BJ (cell line): Measurements from ENCODE around the gene C1orf198. TPM values are rescaled to one million over a fixed set of nuclear protein-coding genes. Genes with fewer than 3 reads are reported as not detected.

Experiments used
- CTCF ChIA-PET: fragments of 350-600 bp; formaldehyde crosslinking; extraction: SDS; loops from one replicate; lab custom pipeline; 2021; ENCODE audit warnings: antibody characterized with exemption, inconsistent platforms; lab: Yijun Ruan, JAX
- POLR2A ChIA-PET: fragments of 300-600 bp; sonication (Branson Sonifier 250); formaldehyde crosslinking; extraction: SDS; loops from one replicate; lab custom pipeline; 2021; ENCODE audit warnings: antibody characterized with exemption; lab: Charles Lee
- DNase-seq: peaks from one replicate; pipeline ENCODE4 v3.0.0-alpha.2; 2011; ENCODE audit warnings: low read depth
- H3K27me3 ChIP-seq: 2 replicates; pipeline ENCODE4 v1.6.0; 2011; ENCODE audit warnings: low read length; ENCODE audit not compliant: control insufficient read depth, insufficient read depth
- H3K36me3 ChIP-seq: 2 replicates; pipeline ENCODE4 v1.5.1; 2011; ENCODE audit warnings: low read length; ENCODE audit not compliant: control insufficient read depth, insufficient read depth
- H3K4me3 ChIP-seq: 2 replicates; pipeline ENCODE4 v1.5.1; 2011; ENCODE audit warnings: low read depth, mild to moderate bottlenecking, control low read depth, low read length
- polyA plus RNA-seq: library from polyadenylated mRNA; depleted of rRNA; stranded (reverse); fragments of >200 nt; gene quantifications from 2 replicates; pipeline ENCODE4 v1.2.3, GENCODE V29; 2011
- TF ChIP-seq, protein P1 (sequence below): IDR thresholded peaks from 2 replicates; pipeline ENCODE4 v1.5.1; 2011; ENCODE audit warnings: low read depth, mild to moderate bottlenecking, control low read depth, inconsistent platforms, low read length, moderate library complexity; ENCODE audit not compliant: insufficient read depth

The C1orf198 gene
- polyA plus RNA-seq, 1 experiment, result 195 TPM

DNA sequence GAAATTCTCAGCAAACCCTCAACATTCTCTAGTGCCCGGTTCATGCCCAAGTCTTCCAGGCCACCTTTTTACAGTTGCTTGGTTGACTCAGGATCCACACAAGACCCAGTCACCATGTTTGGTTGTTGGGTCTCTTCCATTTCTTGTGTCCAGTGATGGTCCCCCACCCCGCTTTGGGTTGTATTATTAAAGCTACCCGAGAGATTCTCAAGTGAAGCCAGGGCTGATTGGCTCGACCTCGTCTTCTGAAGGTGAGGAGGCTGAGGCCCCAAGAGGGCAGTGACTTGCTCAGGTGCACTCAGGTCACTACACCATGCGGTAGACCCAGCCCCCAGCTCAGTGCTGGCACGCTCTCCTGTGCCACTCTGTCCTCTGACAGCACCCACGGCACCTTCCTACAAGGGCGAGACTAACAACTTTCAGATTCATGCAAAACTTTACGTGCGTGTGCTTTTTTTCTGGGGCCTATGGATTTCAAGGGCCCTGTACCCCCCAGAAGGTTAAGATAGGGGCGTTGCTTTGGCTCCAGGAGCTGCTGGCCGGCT, 70.9 kb downstream of the C1orf198 start:
- Histone ChIP-seq H3K36me3 (no peaks in the 10 kb centered on the region; the same call in 1 of the 2 replicates), H3K4me3 (no peak overlapping the region), H3K27me3 (no peaks in the 10 kb centered on the region)
- DNase-seq, result no peak
- TF ChIP-seq, protein P1, sequence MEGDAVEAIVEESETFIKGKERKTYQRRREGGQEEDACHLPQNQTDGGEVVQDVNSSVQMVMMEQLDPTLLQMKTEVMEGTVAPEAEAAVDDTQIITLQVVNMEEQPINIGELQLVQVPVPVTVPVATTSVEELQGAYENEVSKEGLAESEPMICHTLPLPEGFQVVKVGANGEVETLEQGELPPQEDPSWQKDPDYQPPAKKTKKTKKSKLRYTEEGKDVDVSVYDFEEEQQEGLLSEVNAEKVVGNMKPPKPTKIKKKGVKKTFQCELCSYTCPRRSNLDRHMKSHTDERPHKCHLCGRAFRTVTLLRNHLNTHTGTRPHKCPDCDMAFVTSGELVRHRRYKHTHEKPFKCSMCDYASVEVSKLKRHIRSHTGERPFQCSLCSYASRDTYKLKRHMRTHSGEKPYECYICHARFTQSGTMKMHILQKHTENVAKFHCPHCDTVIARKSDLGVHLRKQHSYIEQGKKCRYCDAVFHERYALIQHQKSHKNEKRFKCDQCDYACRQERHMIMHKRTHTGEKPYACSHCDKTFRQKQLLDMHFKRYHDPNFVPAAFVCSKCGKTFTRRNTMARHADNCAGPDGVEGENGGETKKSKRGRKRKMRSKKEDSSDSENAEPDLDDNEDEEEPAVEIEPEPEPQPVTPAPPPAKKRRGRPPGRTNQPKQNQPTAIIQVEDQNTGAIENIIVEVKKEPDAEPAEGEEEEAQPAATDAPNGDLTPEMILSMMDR, result no peak
- POLR2A ChIA-PET, result interaction anchor here (0.5 kb wide), 1 partner anchor 17 kb away, joined by 14 read pairs; no protein-coding TSS in a partner anchor
- CTCF ChIA-PET, result interaction anchor here (0.7 to 9.0 kb wide), 33 partner anchors 8 to 419 kb away, joined by 3 to 157 read pairs (median 4); partner anchors contain the start of genes C1orf198 and FAM89A

GRCh38 chr1:230796626-230797025, 71.7 kb downstream of the C1orf198 start:
- TF ChIP-seq, protein P1, result no peak
- H3K27me3 ChIP-seq, result no peaks in the 10 kb centered on the region
- no peaks in the 10 kb centered on the region; the same call in 1 of the 2 replicates for H3K36me3 ChIP-seq
- POLR2A ChIA-PET, result no interaction called here
- H3K4me3 ChIP-seq, result no peak overlapping the region
- CTCF ChIA-PET, result interaction anchor here (0.8 to 9.0 kb wide), 19 partner anchors 9 to 421 kb away, joined by 3 to 157 read pairs (median 5); partner anchors contain the start of gene C1orf198
- no peak for DNase-seq

DNA sequence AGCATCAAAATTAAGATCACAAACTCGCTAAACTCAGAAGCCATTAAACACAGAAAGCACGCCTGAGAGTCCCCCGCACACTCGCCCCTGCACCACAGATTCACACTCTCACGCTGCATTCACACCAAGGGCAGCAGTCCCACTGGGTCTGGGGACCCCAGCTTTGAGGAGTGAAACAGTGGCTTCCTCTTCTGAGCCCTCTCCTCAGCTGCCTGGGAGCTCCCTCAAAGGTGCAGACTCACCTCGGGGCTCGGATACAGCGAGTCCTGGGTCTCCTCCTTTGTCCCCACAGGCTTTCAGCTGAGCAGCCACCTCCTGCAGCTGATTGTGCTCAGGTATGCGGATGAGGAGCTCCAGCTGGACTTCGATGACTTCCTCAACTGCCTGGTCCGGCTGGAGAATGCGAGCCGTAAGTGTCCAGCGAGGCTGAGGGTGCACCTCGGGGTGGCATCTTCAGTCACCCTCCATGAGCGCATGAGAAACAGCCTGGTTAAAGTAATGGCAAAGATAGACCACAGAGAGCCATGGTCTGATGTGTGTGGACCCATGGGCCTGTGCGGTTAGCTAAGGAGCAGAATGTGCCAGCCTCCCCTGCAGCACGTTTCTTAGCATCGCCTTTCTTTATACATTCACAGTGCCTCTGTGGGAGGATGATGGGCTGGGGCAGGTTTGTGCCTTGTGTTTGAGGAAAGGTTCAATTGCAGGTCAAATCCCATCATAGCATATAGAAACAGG, 73.3 kb downstream of the C1orf198 start:
- H3K4me3 ChIP-seq, result no peak overlapping the region
- ChIA-PET POLR2A (no interaction called here), CTCF (interaction anchor here (1.4 to 9.0 kb wide), 2 partner anchors 65 to 123 kb away, joined by 3 to 157 read pairs; no protein-coding TSS in a partner anchor)
- H3K36me3 ChIP-seq, result no peaks in the 10 kb centered on the region; the same call in 1 of the 2 replicates
- DNase-seq, result no peak
- H3K27me3 ChIP-seq, result no peaks in the 10 kb centered on the region
- TF ChIP-seq, protein P1, result no peak

DNA sequence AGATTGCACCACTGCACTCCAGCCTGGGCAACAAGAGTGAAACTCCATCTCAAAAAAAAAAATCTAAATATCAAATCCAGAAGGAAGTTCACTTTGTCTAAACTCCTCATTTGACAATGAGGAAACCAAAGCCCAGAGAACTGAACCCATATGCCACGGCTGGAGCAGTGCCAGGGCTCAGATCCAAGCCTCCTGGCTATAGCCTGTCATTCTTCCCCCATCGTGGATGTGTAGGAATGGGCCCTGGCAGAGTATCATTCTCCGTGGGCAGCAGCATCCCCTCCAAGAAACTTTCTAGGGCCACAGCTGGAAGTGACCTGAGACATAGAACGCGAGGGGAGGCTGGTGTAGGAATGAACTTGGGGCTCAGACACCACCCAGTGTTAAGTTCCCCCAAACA, 73.9 kb downstream of the C1orf198 start:
- no peak for DNase-seq
- POLR2A ChIA-PET, result no interaction called here
- CTCF ChIA-PET, result interaction anchor here (0.6 to 9.0 kb wide), 3 partner anchors 65 to 124 kb away, joined by 3 to 157 read pairs (median 3); no protein-coding TSS in a partner anchor

DNA sequence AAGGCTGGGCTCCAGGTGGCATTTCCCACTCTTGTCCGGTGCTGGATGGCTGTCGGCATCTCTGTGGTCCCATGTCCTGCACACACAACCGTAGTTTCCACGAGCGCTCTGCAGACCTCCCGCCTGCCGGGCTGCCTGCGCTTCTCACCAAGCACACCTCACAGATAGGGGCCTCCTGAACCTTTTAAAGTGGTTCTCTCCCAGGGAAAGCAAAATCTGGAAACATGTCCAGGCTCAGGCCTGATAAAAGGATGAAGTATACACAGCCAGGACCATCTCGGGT, 74.9 kb downstream of the C1orf198 start:
- no peak overlapping the region for H3K4me3 ChIP-seq
- no peaks in the 10 kb centered on the region for H3K36me3 ChIP-seq
- DNase-seq, result no peak
- ChIA-PET CTCF (no interaction called here), POLR2A (no interaction called here)
- H3K27me3 ChIP-seq, result no peaks in the 10 kb centered on the region
- TF ChIP-seq, protein P1, result no peak

More for the DNA sequence above, 73.9 kb downstream of the C1orf198 start:
- Histone ChIP-seq H3K27me3 (no peaks in the 10 kb centered on the region), H3K36me3 (no peaks in the 10 kb centered on the region; the same call in 1 of the 2 replicates), H3K4me3 (no peak overlapping the region)
- TF ChIP-seq, protein P1, result no peak
